ENCODE measurements around the gene B4GALNT2.
"Not testable (repeated sequence)": the region's sequence is repeated elsewhere in the genome, so short reads cannot be mapped to it uniquely, and the experiment has no call there.

Gene B4GALNT2

GRCh38 chr17:49183801-49184200 lies 51.2 kb downstream of the B4GALNT2 start:
- no peak for DNase-seq
- Histone ChIP-seq H3K27ac (no peak overlapping the region), H3K36me3 (no peaks in the 10 kb centered on the region), H3K4me1 (no peaks in the 10 kb centered on the region), H3K27me3 (peaks cover 0 to 28% of the 10 kb centered on the region in 2 donors), H3K4me3 (no peak overlapping the region), H3K9me3 (no peaks in the 10 kb centered on the region)
- intact Hi-C loops (cut with DNase I; ENCODE audit: low total_unique reads), result loop anchor here (5.0 kb wide), 1 partner anchor 44 kb away; no protein-coding TSS in a partner anchor
- TF ChIP-seq, protein P1, sequence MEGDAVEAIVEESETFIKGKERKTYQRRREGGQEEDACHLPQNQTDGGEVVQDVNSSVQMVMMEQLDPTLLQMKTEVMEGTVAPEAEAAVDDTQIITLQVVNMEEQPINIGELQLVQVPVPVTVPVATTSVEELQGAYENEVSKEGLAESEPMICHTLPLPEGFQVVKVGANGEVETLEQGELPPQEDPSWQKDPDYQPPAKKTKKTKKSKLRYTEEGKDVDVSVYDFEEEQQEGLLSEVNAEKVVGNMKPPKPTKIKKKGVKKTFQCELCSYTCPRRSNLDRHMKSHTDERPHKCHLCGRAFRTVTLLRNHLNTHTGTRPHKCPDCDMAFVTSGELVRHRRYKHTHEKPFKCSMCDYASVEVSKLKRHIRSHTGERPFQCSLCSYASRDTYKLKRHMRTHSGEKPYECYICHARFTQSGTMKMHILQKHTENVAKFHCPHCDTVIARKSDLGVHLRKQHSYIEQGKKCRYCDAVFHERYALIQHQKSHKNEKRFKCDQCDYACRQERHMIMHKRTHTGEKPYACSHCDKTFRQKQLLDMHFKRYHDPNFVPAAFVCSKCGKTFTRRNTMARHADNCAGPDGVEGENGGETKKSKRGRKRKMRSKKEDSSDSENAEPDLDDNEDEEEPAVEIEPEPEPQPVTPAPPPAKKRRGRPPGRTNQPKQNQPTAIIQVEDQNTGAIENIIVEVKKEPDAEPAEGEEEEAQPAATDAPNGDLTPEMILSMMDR (IDR thresholded peaks at IDR 0.05), result no peak

DNA sequence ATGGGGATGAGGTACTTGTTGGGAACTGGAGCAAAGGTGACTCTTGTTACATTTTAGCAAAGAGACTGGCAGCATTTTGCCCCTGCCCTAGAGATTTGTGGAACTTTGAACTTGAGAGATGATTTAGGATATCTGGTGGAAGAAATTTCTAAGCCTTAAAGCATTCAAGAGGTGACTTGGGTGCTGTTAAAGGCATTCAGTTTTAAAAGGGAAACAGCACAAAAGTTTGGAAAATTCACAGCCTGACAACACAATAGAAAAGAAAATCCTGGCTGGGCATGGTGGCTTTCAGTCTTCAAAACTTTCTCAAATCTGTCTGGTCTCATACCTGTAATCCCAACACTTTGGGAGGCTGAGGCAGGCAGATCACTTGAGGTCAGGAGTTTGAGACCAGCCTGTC lies 52.0 kb downstream of the B4GALNT2 start:
- not testable (repeated sequence) for H3K27ac ChIP-seq, DNase-seq, H3K9me3 ChIP-seq, H3K36me3 ChIP-seq, H3K4me3 ChIP-seq, H3K4me1 ChIP-seq
- intact Hi-C loops (cut with DNase I; ENCODE audit: low total_unique reads), result loop anchor here (5.0 kb wide), 1 partner anchor 43 kb away; no protein-coding TSS in a partner anchor
- H3K27me3 ChIP-seq, result peaks cover 0 to 27% of the 10 kb centered on the region in 2 donors

DNA sequence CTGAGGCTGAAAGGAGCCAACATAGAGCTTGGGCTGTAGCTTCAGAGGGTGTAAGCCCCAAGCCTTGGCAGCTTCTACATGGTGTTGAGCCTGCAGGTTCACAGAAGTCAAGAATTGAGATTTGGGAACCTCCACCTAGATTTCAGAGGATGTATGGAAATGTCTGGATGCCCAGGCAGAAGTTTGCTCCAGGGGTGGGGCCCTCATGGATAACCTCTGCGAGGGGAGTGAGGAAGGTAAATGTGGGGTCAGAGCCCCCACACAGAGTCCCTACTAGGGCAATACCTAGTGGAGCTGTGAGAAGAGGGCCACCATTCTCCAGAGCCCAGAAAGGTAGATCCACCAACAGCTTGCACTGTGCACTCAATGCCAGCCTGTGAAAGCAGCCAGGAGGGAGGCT lies 52.8 kb downstream of the B4GALNT2 start:
- intact Hi-C loops (cut with DNase I; ENCODE audit: low total_unique reads); H3K36me3 ChIP-seq; H3K4me1 ChIP-seq; H3K27ac ChIP-seq; H3K4me3 ChIP-seq; DNase-seq; H3K9me3 ChIP-seq: not testable (repeated sequence)
- H3K27me3 ChIP-seq, result peaks cover 0 to 27% of the 10 kb centered on the region in 2 donors

DNA sequence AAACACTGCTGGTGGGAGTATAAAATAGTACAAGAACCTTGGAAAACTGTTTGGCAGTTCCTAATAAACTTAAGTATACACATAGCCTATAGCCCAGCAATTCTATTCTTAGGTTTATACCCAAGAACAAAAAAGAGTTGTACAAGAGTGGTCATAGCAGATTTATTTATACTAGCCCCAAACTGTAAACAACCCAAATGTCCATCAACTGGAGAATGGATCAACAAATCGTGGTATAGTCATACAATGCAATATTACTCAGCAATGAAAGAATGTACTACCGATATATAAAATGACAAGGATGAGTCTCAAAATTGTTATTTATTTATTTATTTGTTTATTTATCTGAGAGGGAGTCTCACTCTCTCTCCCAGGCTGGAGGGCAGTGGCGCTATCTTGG lies 54.7 kb downstream of the B4GALNT2 start:
- DNase-seq, result no peak
- TF ChIP-seq, protein P1 (IDR thresholded peaks at IDR 0.05), result no peak
- H3K9me3 ChIP-seq, result no peaks in the 10 kb centered on the region
- peaks cover 0 to 4% (median 1%) of the 10 kb centered on the region in 4 donors for H3K4me1 ChIP-seq
- no peak overlapping the region for H3K4me3 ChIP-seq
- H3K27me3 ChIP-seq, result peaks cover 0 to 23% of the 10 kb centered on the region in 2 donors
- no peak overlapping the region for H3K27ac ChIP-seq
- no peaks in the 10 kb centered on the region for H3K36me3 ChIP-seq
- intact Hi-C loops (cut with DNase I; ENCODE audit: low total_unique reads), result no loop called here

GRCh38 chr17:49190932-49191331 lies 58.4 kb downstream of the B4GALNT2 start:
- Histone ChIP-seq H3K9me3 (no peaks in the 10 kb centered on the region), H3K36me3 (no peaks in the 10 kb centered on the region), H3K27me3 (peaks cover 0 to 2% of the 10 kb centered on the region in 2 donors), H3K4me1 (peaks cover 0 to 15% (median 7%) of the 10 kb centered on the region in 4 donors), H3K27ac (no peak overlapping the region), H3K4me3 (no peak overlapping the region)
- TF ChIP-seq, protein P1 (IDR thresholded peaks at IDR 0.05), result no peak
- intact Hi-C loops (cut with DNase I; ENCODE audit: low total_unique reads), result no loop called here
- no peak for DNase-seq

DNA sequence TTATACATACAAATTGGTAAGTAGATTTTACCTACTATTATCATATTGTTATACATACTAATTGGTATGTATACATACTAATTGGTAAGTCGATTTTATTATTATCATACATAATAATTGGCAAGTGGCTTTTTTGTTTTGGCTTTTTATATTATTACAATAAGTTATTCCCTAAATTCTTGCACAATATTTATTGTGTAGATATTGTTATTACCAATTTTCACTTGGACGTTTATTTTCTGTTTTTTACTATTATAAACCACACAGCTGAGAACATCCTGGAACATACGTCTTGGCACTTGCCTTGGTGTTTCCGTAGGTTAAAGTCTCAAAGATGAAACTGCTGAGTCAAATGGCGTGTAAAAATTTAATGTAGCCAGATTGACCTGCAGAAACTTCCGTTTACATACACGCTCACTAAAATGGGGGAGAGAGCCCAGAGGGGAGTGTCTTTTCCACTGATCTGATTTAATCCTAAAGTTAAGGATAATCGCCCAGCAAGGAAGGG lies 58.9 kb downstream of the B4GALNT2 start:
- H3K4me1 ChIP-seq, result peaks cover 0 to 15% (median 7%) of the 10 kb centered on the region in 4 donors
- H3K27me3 ChIP-seq, result no peaks in the 10 kb centered on the region
- H3K36me3 ChIP-seq, result no peaks in the 10 kb centered on the region
- no peaks in the 10 kb centered on the region for H3K9me3 ChIP-seq
- H3K27ac ChIP-seq, result peak overlapping the region; percentile 96 to 98
- peak overlapping the region; percentile 74 to 99 for H3K4me3 ChIP-seq
- intact Hi-C loops (cut with DNase I; ENCODE audit: low total_unique reads), result no loop called here
- no peak for DNase-seq
- TF ChIP-seq, protein P1 (IDR thresholded peaks at IDR 0.05), result no peak

All from tibial artery (tissue), 4 donors.